ENCODE measurements around the gene GPBP1. TPM values are rescaled to one million over a fixed set of nuclear protein-coding genes. Genes with fewer than 3 reads are reported as not detected.
"Not testable (repeated sequence)": the region's sequence is repeated elsewhere in the genome, so short reads cannot be mapped to it uniquely, and the experiment has no call there.

Gene GPBP1
- total RNA-seq, 1 experiment from 2014 or later = 100 TPM

GRCh38 chr5:57167201-57167600 is 6.7 kb upstream of the GPBP1 start:
- peaks cover 2% of the 10 kb centered on the region for H3K27me3 Mint-ChIP-seq (ENCODE audit: low read depth)
- TF ChIP-seq SMAD3 (CRISPR knock-in tag; IDR thresholded peaks at IDR 0.05; ENCODE audit: borderline replicate concordance) (no peak), IRF1 (CRISPR knock-in tag; IDR thresholded peaks at IDR 0.05) (no peak), NFE2L1 (CRISPR knock-in tag; IDR thresholded peaks at IDR 0.05) (no peak), NR2C2 (CRISPR knock-in tag; IDR thresholded peaks at IDR 0.05) (no peak), ZNF263 (CRISPR knock-in tag; IDR thresholded peaks at IDR 0.05; ENCODE audit: low read depth) (no peak), ZNF512 (CRISPR knock-in tag; IDR thresholded peaks at IDR 0.05; ENCODE audit: borderline replicate concordance) (no peak), ZNF121 (CRISPR knock-in tag; IDR thresholded peaks at IDR 0.05) (no peak), ELF4 (CRISPR knock-in tag; IDR thresholded peaks at IDR 0.05; ENCODE audit: low read depth) (no peak), GABPB1 (CRISPR knock-in tag; IDR thresholded peaks at IDR 0.05) (no peak), USF2 (CRISPR knock-in tag; IDR thresholded peaks at IDR 0.05) (no peak), ZNF317 (CRISPR knock-in tag; IDR thresholded peaks at IDR 0.05; ENCODE audit: borderline replicate concordance, low read depth) (no peak), ESRRA (CRISPR knock-in tag; IDR thresholded peaks at IDR 0.05; ENCODE audit: borderline replicate concordance) (no peak), ZNF219 (CRISPR knock-in tag; IDR thresholded peaks at IDR 0.05; ENCODE audit: borderline replicate concordance) (no peak), ZMAT4 (CRISPR knock-in tag; IDR thresholded peaks at IDR 0.05) (no peak), NFATC4 (CRISPR knock-in tag; IDR thresholded peaks at IDR 0.05) (no peak), MXD4 (CRISPR knock-in tag; IDR thresholded peaks at IDR 0.05; ENCODE audit: borderline replicate concordance) (no peak), SOX15 (CRISPR knock-in tag; IDR thresholded peaks at IDR 0.05) (no peak), ZSCAN18 (CRISPR knock-in tag; IDR thresholded peaks at IDR 0.05) (no peak), NFYB (CRISPR knock-in tag; conservative IDR thresholded peaks at IDR 0.05; ENCODE audit: low read depth) (no peak)
- H3K4me3 Mint-ChIP-seq = no peak overlapping the region
- H3K9me3 Mint-ChIP-seq = no peaks in the 10 kb centered on the region
- no peaks in the 10 kb centered on the region for H3K36me3 Mint-ChIP-seq
- ChIA-PET CTCF (no interaction called here), POLR2A (no interaction called here)
- H3K27ac Mint-ChIP-seq = no peak overlapping the region
- H3K4me1 Mint-ChIP-seq = peaks cover 4% of the 10 kb centered on the region
- DNase-seq (ENCODE audit: low spot score) (no peak), ATAC-seq (no peak)

GRCh38 chr5:57170116-57170515 is 3.7 kb upstream of the GPBP1 start:
- CTCF ChIA-PET; POLR2A ChIA-PET; H3K36me3 Mint-ChIP-seq; H3K9me3 Mint-ChIP-seq; H3K4me1 Mint-ChIP-seq; H3K4me3 Mint-ChIP-seq; ATAC-seq; H3K27me3 Mint-ChIP-seq (ENCODE audit: low read depth); H3K27ac Mint-ChIP-seq; DNase-seq (ENCODE audit: low spot score): not testable (repeated sequence)
